ENCODE data around the gene SLC6A15.

The SLC6A15 gene

GRCh38 chr12:84874825-84875139 lies 37.8 kb downstream of the SLC6A15 start:
- no peak for DNase-seq (ENCODE audit: low spot score)

DNA sequence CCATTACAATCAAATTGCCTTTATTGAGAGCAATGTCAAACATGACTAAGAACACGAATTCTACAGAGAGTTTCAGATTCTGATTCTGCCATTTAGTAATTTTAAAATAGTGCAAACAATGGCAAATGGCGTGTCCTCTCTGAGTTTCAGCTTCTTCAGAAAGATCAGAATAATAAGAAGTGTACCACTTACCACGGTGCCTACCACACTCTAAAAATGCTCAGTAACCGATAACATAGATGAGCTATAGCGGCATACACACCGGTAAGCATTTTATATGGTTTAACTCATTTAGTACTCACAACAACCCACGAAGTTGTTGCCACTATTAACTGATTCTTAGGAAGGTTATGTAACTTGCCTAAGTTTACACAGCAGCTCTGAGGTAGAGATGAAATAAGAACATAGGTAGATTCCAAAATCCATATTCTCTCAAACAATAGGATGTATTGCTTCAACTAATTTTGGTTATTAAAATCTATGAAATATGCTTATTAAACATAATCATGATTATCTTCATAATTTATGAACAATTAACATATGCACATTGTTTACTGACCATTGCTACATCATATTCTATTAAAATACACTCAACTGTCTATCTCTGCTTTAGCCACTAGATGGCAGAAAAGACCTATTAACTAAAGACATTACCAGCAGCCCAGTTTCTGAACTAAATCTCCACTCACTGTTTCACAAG lies 38.3 kb downstream of the SLC6A15 start:
- peak; percentile 2 for DNase-seq (ENCODE audit: low spot score)

DNA sequence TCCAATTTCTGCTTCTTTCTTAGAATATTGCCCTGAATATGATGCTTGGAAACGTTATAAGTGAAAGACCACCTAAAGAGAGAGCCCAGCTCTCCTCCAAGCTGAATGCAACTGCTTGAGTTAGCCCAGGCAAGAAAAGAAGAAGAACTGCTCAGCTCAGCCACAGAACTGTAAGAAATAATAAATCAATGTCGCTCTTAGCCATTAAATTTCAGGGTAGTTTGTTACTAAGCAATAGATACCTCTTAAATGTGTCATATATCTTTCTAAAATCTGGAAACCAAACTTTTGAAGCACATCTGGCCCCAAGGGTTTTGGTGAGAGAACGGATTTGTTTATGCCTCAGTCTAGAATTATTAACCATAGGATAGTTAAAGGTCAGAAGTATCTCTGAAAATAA lies 50.4 kb downstream of the SLC6A15 start:
- no peak for DNase-seq (ENCODE audit: low spot score)

- DNase-seq (ENCODE audit: low spot score) = no peak
Measured at GRCh38 chr12:84860718-84861117, 51.9 kb downstream of the SLC6A15 start.

GRCh38 chr12:84858796-84859195 lies 53.8 kb downstream of the SLC6A15 start:
- no peak for DNase-seq (ENCODE audit: low spot score)

GRCh38 chr12:84857525-84858208 lies 54.9 kb downstream of the SLC6A15 start:
- DNase-seq (ENCODE audit: low spot score) = no peak

DNA sequence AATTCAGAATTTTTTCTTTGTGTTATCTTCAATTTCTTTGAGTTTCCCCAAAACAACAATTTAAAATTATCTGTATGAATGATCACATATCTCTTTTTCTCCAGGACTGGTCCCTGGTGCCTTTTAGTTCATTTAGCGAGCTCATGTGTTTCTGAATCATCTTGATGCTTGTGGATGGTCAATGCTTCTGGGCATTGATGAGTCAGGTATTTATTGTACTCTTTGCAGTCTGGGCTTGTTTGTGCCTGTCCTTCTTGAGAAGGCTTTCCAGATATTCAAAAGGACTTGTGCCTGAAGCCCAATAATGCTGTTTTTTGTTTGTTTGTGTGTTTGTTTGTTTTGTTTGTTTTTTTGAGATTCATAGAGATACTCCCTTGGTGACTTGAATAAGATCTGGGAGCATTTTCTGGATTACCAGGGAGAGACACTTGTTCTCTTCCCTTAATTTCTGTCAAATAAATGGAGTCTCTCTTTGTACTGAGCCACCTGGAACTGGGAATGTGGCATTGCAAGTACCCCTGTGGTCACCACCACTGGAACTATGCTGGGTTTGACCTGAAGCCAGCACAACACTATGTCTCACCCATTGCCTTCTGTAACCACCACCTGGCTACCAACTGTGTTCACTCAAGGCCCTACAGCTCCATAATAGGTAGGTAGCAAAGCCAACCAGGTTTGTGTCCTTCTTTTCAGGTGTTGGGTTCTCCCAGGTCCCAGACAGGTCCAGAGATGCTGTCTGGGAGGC lies 56.3 kb downstream of the SLC6A15 start:
- no peak for DNase-seq (ENCODE audit: low spot score)

DNA sequence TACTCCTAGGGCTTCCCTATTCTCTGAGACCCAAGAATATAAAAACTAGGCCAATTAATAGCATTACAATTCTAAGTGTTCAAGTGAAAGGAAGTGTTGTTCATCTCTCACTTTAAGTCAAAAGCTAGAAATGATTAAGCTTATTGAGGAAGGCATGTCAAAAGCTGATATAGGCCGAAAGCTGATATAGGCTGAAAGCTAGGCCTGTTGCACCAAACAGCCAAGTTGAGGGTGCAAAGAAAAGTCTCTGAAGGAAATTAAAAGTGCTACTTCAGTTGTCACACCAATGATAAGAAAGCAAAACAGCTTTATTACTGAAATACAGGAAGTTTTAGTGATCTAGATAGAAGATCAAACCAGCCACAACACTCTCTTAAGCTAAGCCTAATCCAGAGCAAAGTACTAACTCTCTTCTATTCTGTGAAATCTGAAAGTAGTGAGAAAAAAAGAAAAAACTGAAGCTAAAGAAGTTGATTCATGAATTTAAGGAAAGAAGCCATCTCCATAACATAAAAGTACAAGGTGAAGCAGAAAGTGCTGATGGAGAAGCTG lies 68.9 kb downstream of the SLC6A15 start:
- DNase-seq (ENCODE audit: low spot score) = no peak

DNA sequence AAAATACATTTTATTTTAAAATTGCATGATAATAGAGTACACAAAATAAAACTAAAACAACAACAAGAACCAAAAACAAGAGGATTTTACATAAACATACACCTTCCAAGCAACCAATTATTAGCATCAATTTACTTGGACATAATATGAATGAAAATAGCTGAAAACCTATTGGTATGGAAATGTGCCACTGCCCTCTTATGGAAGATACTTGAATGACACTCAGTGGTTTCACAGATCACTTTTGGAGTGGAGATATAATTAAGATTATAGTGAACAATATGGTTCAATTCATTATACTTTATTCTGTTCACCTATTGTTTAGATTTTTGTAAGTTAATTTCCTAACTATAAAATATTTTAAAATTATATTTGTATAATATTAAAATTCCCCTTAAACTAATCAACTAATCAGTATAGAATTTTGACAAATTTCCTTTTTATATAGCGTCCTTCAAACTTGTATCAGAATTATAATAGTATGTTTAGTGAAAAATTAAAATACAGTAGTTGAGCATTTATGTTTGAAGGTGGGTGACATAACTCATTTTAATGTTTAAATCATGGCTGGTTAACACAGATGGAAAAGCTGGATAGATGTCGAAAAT lies 70.1 kb downstream of the SLC6A15 start:
- DNase-seq (ENCODE audit: low spot score) = no peak

GRCh38 chr12:84841591-84841990 lies 71.0 kb downstream of the SLC6A15 start:
- no peak for DNase-seq (ENCODE audit: low spot score)

GRCh38 chr12:84840356-84840755 lies 72.2 kb downstream of the SLC6A15 start:
- DNase-seq (ENCODE audit: low spot score) = no peak

GRCh38 chr12:84826925-84827324 lies 85.7 kb downstream of the SLC6A15 start:
- no peak for DNase-seq (ENCODE audit: low spot score)

- no peak for DNase-seq (ENCODE audit: low spot score)
Measured at GRCh38 chr12:84825149-84825548, 87.5 kb downstream of the SLC6A15 start.

DNA sequence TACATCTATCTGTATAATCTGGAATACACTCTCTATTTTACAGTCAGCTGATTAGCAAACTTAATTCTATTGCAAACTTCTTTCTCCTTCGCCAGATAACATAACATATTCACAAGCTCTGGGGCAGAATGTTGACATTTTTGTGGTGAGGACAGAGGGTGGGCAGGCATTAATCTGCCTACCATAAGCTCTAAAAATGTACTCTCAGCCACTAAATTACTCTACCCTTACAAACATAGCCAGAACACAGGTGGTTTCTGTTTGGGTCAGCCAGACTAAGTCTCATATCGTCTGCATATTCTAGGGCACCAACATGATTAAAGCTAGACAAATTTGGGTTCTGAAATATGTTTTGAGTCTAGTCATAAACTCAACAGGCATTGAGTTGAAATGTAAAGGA lies 90.1 kb downstream of the SLC6A15 start:
- no peak for DNase-seq (ENCODE audit: low spot score)

- DNase-seq (ENCODE audit: low spot score) = no peak
Measured at GRCh38 chr12:84816916-84817695, 95.5 kb downstream of the SLC6A15 start.

DNA sequence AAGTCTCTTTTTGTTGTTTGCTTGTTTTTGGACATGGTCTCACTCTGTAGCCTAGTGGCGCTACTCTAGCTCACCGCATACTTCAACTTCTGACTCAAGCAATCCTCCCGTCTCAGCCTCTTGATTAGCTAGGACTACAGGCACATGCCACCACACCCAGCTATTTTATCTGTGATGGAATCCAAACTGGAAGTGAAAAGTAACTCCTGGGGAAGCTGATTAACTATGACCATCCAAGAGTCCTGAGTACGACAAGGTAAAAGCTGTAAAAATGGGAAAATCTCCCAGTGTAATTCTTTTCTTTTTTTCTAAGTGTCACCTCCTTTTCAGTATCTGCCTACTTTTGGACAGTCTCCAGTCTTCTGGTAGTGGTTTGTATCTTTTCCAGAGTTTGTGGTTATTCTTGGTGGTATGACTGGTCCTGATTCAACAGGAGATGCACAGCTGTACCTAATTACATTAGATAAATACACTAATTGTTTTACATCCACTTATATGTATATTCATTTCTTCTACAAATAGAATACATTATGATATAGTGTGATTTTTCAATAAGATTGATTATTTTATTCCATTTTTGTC lies 97.8 kb downstream of the SLC6A15 start:
- no peak for DNase-seq (ENCODE audit: low spot score)

GRCh38 chr12:84813780-84814663 lies 98.6 kb downstream of the SLC6A15 start:
- DNase-seq (ENCODE audit: low spot score) = no peak

GRCh38 chr12:84811291-84811690 lies 101.3 kb downstream of the SLC6A15 start:
- no peak for DNase-seq (ENCODE audit: low spot score)

- DNase-seq (ENCODE audit: low spot score) = no peak
Measured at GRCh38 chr12:84810611-84811010, 102.0 kb downstream of the SLC6A15 start.

Measured in hepatic stellate cell (primary cell).